Measurements from ENCODE around the gene MAGEA12.
"Not testable (repeated sequence)": the region's sequence is repeated elsewhere in the genome, so short reads cannot be mapped to it uniquely, and the experiment has no call there.

MAGEA12 gene

DNA sequence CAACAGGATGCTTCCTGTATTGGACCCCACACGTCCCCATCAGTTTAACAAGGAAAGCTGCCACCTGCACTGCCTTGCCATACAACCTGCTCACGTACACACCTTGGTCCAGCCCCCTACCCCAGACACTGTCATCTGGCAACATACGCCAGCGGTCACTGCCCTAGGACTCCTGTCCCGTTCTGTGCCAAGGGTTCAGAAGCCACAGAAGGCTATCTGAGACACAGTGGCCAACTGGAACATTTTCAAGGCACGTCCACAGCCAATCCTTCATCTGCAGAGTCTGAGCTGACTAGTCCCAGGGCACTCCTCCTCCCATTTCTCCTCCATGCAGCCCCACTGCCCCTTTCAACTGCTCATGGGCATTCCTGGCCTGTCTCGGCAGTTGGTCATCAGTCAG is 28.0 kb downstream of the MAGEA12 start:
- in situ Hi-C loops (cut with HindIII; ENCODE audit: low sequenced_read_pairs), result not testable (repeated sequence)

DNA sequence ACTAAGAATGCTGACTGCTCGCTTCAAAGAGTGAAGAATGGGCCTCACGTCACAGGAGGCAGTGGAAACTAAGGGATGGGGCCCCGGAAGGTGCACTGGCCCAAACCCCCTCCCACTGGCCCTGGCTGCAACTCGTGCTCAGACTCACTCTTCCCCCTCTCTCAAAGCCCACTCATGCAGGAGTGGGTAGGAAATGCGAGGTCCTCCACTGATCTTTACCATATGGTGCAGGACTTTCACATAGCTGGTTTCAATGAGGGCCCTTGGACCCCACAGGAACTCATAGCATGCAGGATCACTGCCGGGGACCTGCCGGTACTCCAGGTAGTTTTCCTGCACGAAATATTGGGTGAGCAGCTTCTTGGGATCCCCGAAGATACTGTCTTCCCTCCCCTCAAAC is 33.0 kb downstream of the MAGEA12 start:
- in situ Hi-C loops (cut with HindIII; ENCODE audit: low sequenced_read_pairs), result not testable (repeated sequence)

DNA sequence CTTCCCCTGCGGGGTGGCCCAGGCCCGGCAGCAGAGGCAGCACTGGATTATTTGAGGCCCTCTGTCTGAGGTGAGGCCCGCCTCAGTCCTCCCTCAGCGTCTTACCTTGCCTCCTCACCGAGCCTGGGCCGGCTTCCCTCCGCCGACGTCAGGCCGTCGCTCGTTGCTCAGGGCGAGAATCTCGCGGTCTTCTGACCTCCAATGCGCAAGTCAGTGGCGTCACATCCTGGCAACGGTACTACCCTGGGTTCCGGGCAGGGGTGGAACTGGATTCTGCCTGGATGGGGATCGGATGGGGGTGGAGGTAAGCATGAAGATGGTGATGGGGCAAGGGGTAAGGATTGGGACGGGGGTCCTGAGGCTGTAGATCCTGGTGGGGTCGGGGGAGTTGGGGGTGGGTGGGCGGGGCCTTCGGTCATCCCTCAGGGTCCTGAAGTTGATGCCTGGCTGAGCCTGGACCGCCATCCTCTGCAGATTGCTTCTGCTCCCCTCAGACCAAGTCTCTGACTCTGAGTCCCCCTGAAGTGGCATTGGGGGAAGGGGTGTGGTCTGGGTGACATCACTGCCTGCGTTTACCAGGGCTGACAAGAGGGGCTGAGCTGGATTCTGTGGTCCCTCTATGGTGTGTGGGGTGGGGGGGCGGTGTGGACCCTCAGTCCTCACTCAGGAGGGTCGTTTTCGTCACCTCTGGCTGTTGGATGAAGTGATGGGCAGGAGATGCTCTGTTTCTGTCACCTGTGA is 36.2 kb downstream of the MAGEA12 start, which contains the start of gene MAGEA6:
Gene MAGEA6, minus strand, starts transcription at position 141 of the 741 bp plus-strand sequence. CDS start 2,039 bp downstream, outside the sequence.
- in situ Hi-C loops (cut with HindIII; ENCODE audit: low sequenced_read_pairs), result not testable (repeated sequence)

DNA sequence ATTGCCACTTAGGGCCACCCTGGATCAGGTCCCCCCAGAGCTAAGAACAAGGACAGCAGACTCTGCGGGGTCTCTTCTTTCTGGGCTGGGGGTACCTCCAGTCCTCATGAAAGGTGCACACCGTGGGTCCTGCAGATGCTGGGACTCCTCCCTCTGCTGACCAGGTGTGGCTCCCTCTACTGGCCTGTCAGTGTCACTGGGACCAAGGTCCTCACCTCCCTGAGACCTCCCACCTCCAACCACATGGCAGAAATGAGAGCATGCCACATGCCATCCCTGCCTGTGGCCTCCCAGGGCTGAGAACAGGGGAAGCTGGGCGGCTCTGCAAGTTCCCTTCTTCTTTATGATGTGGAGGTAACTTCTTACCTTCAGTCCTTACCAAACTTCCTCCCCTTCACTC is 53.5 kb downstream of the MAGEA12 start:
- in situ Hi-C loops (cut with HindIII; ENCODE audit: low sequenced_read_pairs), result not testable (repeated sequence)

All from endothelial cell of hepatic sinusoid (primary cell).